Measurements from ENCODE around the gene TBC1D5. TPM values are rescaled to one million over a fixed set of nuclear protein-coding genes. Genes with fewer than 3 reads are reported as not detected.

The TBC1D5 gene
- total RNA-seq, 1 experiment from 2014 or later: 33.9 TPM

DNA sequence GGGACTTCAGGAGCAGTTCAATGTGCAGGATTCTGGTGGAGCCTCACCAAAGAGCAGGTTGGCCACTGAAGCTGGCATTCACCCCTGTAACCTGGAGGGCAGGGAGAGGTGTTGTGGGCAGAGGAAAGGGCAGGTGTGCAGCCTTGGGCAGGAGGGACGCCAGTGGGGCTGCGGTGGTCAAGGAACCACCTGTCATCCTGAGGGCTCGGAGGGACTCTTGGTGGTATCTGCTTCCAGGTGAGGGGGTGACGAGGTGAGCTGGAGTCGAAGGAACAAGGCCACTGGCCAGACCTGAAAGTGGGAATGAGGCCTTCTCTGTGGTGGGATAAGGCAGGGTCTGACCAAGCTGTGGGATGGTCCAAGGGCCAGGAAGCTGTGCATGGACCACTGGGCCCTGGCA lies 588.2 kb downstream of the TBC1D5 start:
- ChIA-PET POLR2A (no interaction called here), CTCF (no interaction called here), RAD21 (ENCODE audit: low non-redundant PET in 1 of 2, low total read pairs in 2 of 2, uncharacterized antibody in 2 of 2, unreplicated experiment in 2 of 2) (no interaction called here)
- no TSS peak for BruUV-seq (replicated peaks)
- no peaks in the 10 kb centered on the region for H3K79me2 ChIP-seq (ENCODE audit: insufficient read depth, low read length)
- no peak overlapping the region for H3K9ac ChIP-seq (ENCODE audit: low read length)
- no peak for ATAC-seq
- no peaks in the 10 kb centered on the region for H3K27me3 ChIP-seq (ENCODE audit: insufficient read depth, low read length)
- TF ChIP-seq CTCF (IDR thresholded peaks at IDR 0.05 in 2 of 3, conservative IDR thresholded peaks at IDR 0.05 in 1 of 3; ENCODE audit: borderline replicate concordance in 1 of 3, insufficient read depth in 1 of 3, low read depth in 2 of 3, low read length in 2 of 3) (no peak), ELF1 (IDR thresholded peaks at IDR 0.05; ENCODE audit: borderline replicate concordance, low read depth) (no peak), JUND (IDR thresholded peaks at IDR 0.05) (no peak), FOSL1 (IDR thresholded peaks at IDR 0.05; ENCODE audit: low read depth) (no peak), CBX3 (IDR thresholded peaks at IDR 0.05; ENCODE audit: low read depth) (no peak), POLR2AphosphoS5 (IDR thresholded peaks at IDR 0.05; ENCODE audit: low read depth, low read length) (no peak), MAX (IDR thresholded peaks at IDR 0.05) (no peak), ZNF274 (IDR thresholded peaks at IDR 0.05; ENCODE audit: low read depth, low read length) (no peak), SP1 (IDR thresholded peaks at IDR 0.05; ENCODE audit: low read depth) (no peak), YY1 (IDR thresholded peaks at IDR 0.05; ENCODE audit: extremely low read depth, insufficient replicate concordance, low read depth, low read length) (no peak), SRF (IDR thresholded peaks at IDR 0.05; ENCODE audit: low read depth) (no peak), EZH2 (IDR thresholded peaks at IDR 0.05) (no peak), EGR1 (IDR thresholded peaks at IDR 0.05; ENCODE audit: low read depth) (no peak), ZFX (IDR thresholded peaks at IDR 0.05) (no peak), REST (IDR thresholded peaks at IDR 0.05; ENCODE audit: low read depth) (no peak)
- TF ChIP-seq, protein P1, sequence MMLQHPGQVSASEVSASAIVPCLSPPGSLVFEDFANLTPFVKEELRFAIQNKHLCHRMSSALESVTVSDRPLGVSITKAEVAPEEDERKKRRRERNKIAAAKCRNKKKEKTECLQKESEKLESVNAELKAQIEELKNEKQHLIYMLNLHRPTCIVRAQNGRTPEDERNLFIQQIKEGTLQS (IDR thresholded peaks at IDR 0.05): no peak
- TF ChIP-seq, protein P2, sequence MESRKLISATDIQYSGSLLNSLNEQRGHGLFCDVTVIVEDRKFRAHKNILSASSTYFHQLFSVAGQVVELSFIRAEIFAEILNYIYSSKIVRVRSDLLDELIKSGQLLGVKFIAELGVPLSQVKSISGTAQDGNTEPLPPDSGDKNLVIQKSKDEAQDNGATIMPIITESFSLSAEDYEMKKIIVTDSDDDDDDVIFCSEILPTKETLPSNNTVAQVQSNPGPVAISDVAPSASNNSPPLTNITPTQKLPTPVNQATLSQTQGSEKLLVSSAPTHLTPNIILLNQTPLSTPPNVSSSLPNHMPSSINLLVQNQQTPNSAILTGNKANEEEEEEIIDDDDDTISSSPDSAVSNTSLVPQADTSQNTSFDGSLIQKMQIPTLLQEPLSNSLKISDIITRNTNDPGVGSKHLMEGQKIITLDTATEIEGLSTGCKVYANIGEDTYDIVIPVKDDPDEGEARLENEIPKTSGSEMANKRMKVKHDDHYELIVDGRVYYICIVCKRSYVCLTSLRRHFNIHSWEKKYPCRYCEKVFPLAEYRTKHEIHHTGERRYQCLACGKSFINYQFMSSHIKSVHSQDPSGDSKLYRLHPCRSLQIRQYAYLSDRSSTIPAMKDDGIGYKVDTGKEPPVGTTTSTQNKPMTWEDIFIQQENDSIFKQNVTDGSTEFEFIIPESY (IDR thresholded peaks at IDR 0.05; ENCODE audit: extremely low read depth, insufficient replicate concordance, low read length): no peak
- no peaks in the 10 kb centered on the region for H4K20me1 ChIP-seq (ENCODE audit: insufficient read depth)
- H3K4me1 ChIP-seq (ENCODE audit: control insufficient read depth in 1 of 2, insufficient read depth in 2 of 2, low read length in 2 of 2): no peaks in the 10 kb centered on the region
- peaks cover 0 to 7% of the 10 kb centered on the region in 2 experiments; a peak in 1 of 4 replicates for H3K36me3 ChIP-seq (ENCODE audit: control insufficient read depth in 1 of 2, insufficient read depth in 2 of 2, low read length in 2 of 2)
- intact Hi-C loops (cut with micrococcal nuclease): no loop called here
- no peak overlapping the region for H3K27ac ChIP-seq (ENCODE audit: low read depth, low read length)
- H3K9me2 ChIP-seq (ENCODE audit: insufficient read depth): no peaks in the 10 kb centered on the region
- no peak overlapping the region for H3K4me3 ChIP-seq (replicated peaks in 1 of 2; ENCODE audit: low read depth in 1 of 2, low read length in 2 of 2)
- peaks cover 0 to 5% of the 10 kb centered on the region in 2 experiments; a peak in 1 of 4 replicates for H3K9me3 ChIP-seq (ENCODE audit: control insufficient read depth in 1 of 2, insufficient read depth in 1 of 2, low read depth in 1 of 2, low read length in 2 of 2)
- DNase-seq (ENCODE audit: low read depth, low spot score): no peak
- H2AFZ ChIP-seq (ENCODE audit: low read depth, low read length, poor library complexity, severe bottlenecking): no peak overlapping the region
- no peak overlapping the region for H3K4me2 ChIP-seq (ENCODE audit: low read length)

All from HCT116 (cell line).